MM.1S (cell line): Measurements from ENCODE around the gene PSME3IP1.

Source experiments
- EZH2 ChIP-seq: fragments of 300-600 bp; sonication (generic); optimal IDR thresholded peaks from 2 replicates; pipeline ENCODE3; 2017; ENCODE audit warnings: low read depth, mild to moderate bottlenecking, antibody characterized with exemption, low read length, mixed read lengths
- EZH2phosphoT487 ChIP-seq: fragments of 300-600 bp; sonication (generic); IDR thresholded peaks from 2 replicates; pipeline ENCODE4 v1.6.1; 2018; ENCODE audit warnings: antibody characterized with exemption, low read length
- TF ChIP-seq, protein P1 (sequence below): fragments of 300-600 bp; sonication (generic); IDR thresholded peaks from 2 replicates; pipeline ENCODE4 v1.5.1; 2016; ENCODE audit warnings: antibody characterized with exemption, low read length, mixed read lengths

DNA sequence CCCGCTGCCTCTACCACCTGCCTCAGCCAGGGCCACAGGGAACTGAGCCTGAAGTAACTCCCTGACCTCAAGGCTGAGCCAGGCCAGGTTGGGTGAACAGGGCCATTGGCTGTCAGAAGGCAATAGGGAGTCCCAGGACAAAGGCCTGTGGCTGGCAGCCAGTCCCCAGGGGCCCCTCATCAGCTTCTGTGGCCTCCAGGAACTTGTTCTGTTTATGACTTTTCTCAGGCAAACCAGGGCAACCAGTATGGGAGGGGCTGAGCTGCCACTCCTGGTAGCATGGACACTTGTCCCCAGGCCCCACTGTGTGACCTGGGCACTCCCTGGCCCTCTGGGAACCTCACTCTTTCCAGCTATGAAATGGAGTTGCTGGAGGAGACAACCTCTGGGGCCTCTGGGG is 53.4 kb downstream of the PSME3IP1 start:
- TF ChIP-seq, protein P1, sequence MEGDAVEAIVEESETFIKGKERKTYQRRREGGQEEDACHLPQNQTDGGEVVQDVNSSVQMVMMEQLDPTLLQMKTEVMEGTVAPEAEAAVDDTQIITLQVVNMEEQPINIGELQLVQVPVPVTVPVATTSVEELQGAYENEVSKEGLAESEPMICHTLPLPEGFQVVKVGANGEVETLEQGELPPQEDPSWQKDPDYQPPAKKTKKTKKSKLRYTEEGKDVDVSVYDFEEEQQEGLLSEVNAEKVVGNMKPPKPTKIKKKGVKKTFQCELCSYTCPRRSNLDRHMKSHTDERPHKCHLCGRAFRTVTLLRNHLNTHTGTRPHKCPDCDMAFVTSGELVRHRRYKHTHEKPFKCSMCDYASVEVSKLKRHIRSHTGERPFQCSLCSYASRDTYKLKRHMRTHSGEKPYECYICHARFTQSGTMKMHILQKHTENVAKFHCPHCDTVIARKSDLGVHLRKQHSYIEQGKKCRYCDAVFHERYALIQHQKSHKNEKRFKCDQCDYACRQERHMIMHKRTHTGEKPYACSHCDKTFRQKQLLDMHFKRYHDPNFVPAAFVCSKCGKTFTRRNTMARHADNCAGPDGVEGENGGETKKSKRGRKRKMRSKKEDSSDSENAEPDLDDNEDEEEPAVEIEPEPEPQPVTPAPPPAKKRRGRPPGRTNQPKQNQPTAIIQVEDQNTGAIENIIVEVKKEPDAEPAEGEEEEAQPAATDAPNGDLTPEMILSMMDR, result no peak
- TF ChIP-seq EZH2phosphoT487 (no peak), EZH2 (no peak)
